T-helper 2 cell treated with Interferon-gamma antibody and Interleukin-4, amounts not matched to agents 100 ng/mL and 5 ng/mL, for 36 hours (primary cell): Measurements from ENCODE around the gene DYTN. TPM values are rescaled to one million over a fixed set of nuclear protein-coding genes. Genes with fewer than 3 reads are reported as not detected.
"Not testable (repeated sequence)": the region's sequence is repeated elsewhere in the genome, so short reads cannot be mapped to it uniquely, and the experiment has no call there.

Experiments used
- intact Hi-C: fragments of 100-400 bp; cut with micrococcal nuclease; formaldehyde crosslinking; loops from one replicate; pipeline ENCODE4 v1.15.1; 2023
- total RNA-seq: library from RNA; stranded (reverse); gene quantifications from 2 replicates; pipeline ENCODE4 v1.2.3, GENCODE V29; 2022

Gene DYTN
- not detected in 2 replicates for total RNA-seq

GRCh38 chr2:206718296-206718695 is at the start of gene DYTN:
TSS of gene DYTN (minus strand) at chr2:206718396. CDS start at chr2:206718279, 117 bp downstream.
- intact Hi-C loops = no loop called here

- intact Hi-C loops = loop anchor here (5.0 to 10.0 kb wide), 3 partner anchors 211 to 1501 kb away; partner anchors contain the start of genes INO80D and PIKFYVE
Observed at GRCh38 chr2:206766057-206766930, 48.1 kb upstream of the DYTN start.

GRCh38 chr2:206765242-206766056 is 47.3 kb upstream of the DYTN start, which contains the start of the genes FASTKD2 and MDH1B:
TSS of gene FASTKD2 (plus strand) at chr2:206765606. CDS start at chr2:206766694, 1,088 bp downstream.
TSS of gene MDH1B (minus strand) at chr2:206765328. CDS start at chr2:206765271, 57 bp downstream.
- intact Hi-C loops = loop anchor here (1.0 to 10.0 kb wide), 9 partner anchors 94 to 1502 kb away; partner anchors contain the start of genes CCNYL1, CREB1, EEF1B2 and INO80D

- intact Hi-C loops = loop anchor here (1.0 to 10.0 kb wide), 9 partner anchors 95 to 1503 kb away; partner anchors contain the start of genes CCNYL1, CREB1, EEF1B2 and INO80D
Observed at GRCh38 chr2:206764673-206765241, 46.6 kb upstream of the DYTN start.

- intact Hi-C loops = no loop called here
Observed at GRCh38 chr2:206756816-206757215, 38.6 kb upstream of the DYTN start.

- intact Hi-C loops = no loop called here
Observed at GRCh38 chr2:206740800-206741199, 22.6 kb upstream of the DYTN start.

GRCh38 chr2:206739271-206739670 is 21.1 kb upstream of the DYTN start:
- intact Hi-C loops = no loop called here

GRCh38 chr2:206736935-206737334 is 18.7 kb upstream of the DYTN start:
- intact Hi-C loops = no loop called here

- intact Hi-C loops = no loop called here
Observed at GRCh38 chr2:206733341-206733740, 15.1 kb upstream of the DYTN start.

- intact Hi-C loops = no loop called here
Observed at GRCh38 chr2:206728277-206729199, 10.3 kb upstream of the DYTN start.

GRCh38 chr2:206727287-206727686 is 9.1 kb upstream of the DYTN start:
- intact Hi-C loops = no loop called here

GRCh38 chr2:206723288-206723687 is 5.1 kb upstream of the DYTN start:
- intact Hi-C loops = no loop called here

- intact Hi-C loops = no loop called here
Observed at GRCh38 chr2:206721256-206721920, 3.2 kb upstream of the DYTN start.

- intact Hi-C loops = no loop called here
Observed at GRCh38 chr2:206716623-206717022, 1.6 kb downstream of the DYTN start.

- intact Hi-C loops = not testable (repeated sequence)
Observed at GRCh38 chr2:206715183-206715582, 3.0 kb downstream of the DYTN start.

- intact Hi-C loops = no loop called here
Observed at GRCh38 chr2:206713746-206714145, 4.5 kb downstream of the DYTN start.

- intact Hi-C loops = no loop called here
Observed at GRCh38 chr2:206708286-206708685, 9.9 kb downstream of the DYTN start.

- intact Hi-C loops = no loop called here
Observed at GRCh38 chr2:206707164-206707701, 11.0 kb downstream of the DYTN start.

GRCh38 chr2:206701952-206702605 is 16.1 kb downstream of the DYTN start:
- intact Hi-C loops = no loop called here
